Neuronal stem cell (in vitro differentiated cells): ENCODE results near the gene HDDC3.

ENCODE experiments used
- DNase-seq: peaks from one replicate; pipeline ENCODE4 v3.0.0-alpha.2; 2013; ENCODE audit warnings: low spot score
- H2AFZ ChIP-seq: one replicate; pipeline ENCODE4 v1.6.1; 2013; ENCODE audit warnings: mild to moderate bottlenecking, low read length, inconsistent platforms
- H2AK5ac ChIP-seq: 2 replicates; pipeline ENCODE4 v1.6.1; 2013; ENCODE audit warnings: low read depth, mild to moderate bottlenecking, inconsistent platforms, low read length, moderate library complexity, mixed read lengths
- H2BK120ac ChIP-seq: 2 replicates; pipeline ENCODE4 v1.6.1; 2013; ENCODE audit warnings: low read depth, mild to moderate bottlenecking, inconsistent platforms, low read length, moderate library complexity, mixed read lengths
- H2BK12ac ChIP-seq: one replicate; pipeline ENCODE4 v1.6.1; 2013; ENCODE audit warnings: low read length, inconsistent platforms
- H2BK15ac ChIP-seq: 2 replicates; pipeline ENCODE4 v1.6.1; 2013; ENCODE audit warnings: mild to moderate bottlenecking, low read length, inconsistent platforms, mixed read lengths
- H2BK5ac ChIP-seq: one replicate; pipeline ENCODE4 v1.6.1; 2013; ENCODE audit warnings: inconsistent platforms, mild to moderate bottlenecking, low read length, moderate library complexity
- H3K14ac ChIP-seq: one replicate; pipeline ENCODE4 v1.6.1; 2013; ENCODE audit warnings: low read length, inconsistent platforms
- H3K18ac ChIP-seq: 2 replicates; pipeline ENCODE4 v1.6.1; 2013; ENCODE audit warnings: low read length, inconsistent platforms
- H3K23ac ChIP-seq: 2 replicates; pipeline ENCODE4 v1.6.1; 2013; ENCODE audit warnings: low read depth, mild to moderate bottlenecking, mixed read lengths, low read length, inconsistent platforms; ENCODE audit not compliant: poor library complexity
- H3K27ac ChIP-seq: replicated peaks from 3 replicates; pipeline ENCODE4 v1.5.1; 2013; ENCODE audit warnings: low read length, inconsistent platforms
- H3K27me3 ChIP-seq, 3 experiments: 2 replicates each; pipeline ENCODE4 v1.6.1; 2013; ENCODE audit warnings: low read length in 3 of 3, mild to moderate bottlenecking in 2 of 3, inconsistent platforms in 1 of 3, low read depth in 1 of 3, mixed read lengths in 1 of 3, moderate library complexity in 1 of 3; ENCODE audit not compliant: control insufficient read depth in 3 of 3, insufficient read depth in 3 of 3
- H3K36me3 ChIP-seq, 2 donors: replicated peaks in 1 of 2; 2 replicates each; pipeline ENCODE4 v1.6.1; 2013; ENCODE audit warnings: low read length in 2 of 2; ENCODE audit not compliant: control insufficient read depth in 2 of 2, insufficient read depth in 2 of 2
- H3K4ac ChIP-seq: 2 replicates; pipeline ENCODE4 v1.6.1; 2013; ENCODE audit warnings: inconsistent platforms, mild to moderate bottlenecking, low read length, moderate library complexity
- H3K4me1 ChIP-seq, 2 donors: 1 replicate in 1 of 2; 2 replicates in 1 of 2; pipeline ENCODE4 v1.6.1; 2013; ENCODE audit warnings: low read length in 2 of 2, low read depth in 1 of 2; ENCODE audit not compliant: control insufficient read depth in 2 of 2, insufficient read depth in 1 of 2
- H3K4me2 ChIP-seq: one replicate; pipeline ENCODE4 v1.6.1; 2013; ENCODE audit warnings: mild to moderate bottlenecking, low read length, inconsistent platforms; ENCODE audit not compliant: insufficient read depth, poor library complexity, severe bottlenecking
- H3K4me3 ChIP-seq, 2 donors: 2 replicates each; pipeline ENCODE4 v1.5.1; 2013; ENCODE audit warnings: low read length in 2 of 2, mild to moderate bottlenecking in 2 of 2, inconsistent platforms in 1 of 2, moderate library complexity in 1 of 2
- H3K79me1 ChIP-seq: one replicate; pipeline ENCODE4 v1.6.1; 2013; ENCODE audit warnings: low read depth, mild to moderate bottlenecking, inconsistent platforms, low read length, moderate library complexity
- H3K9ac ChIP-seq: one replicate; pipeline ENCODE4 v1.6.1; 2013; ENCODE audit warnings: mild to moderate bottlenecking, low read depth, low read length, inconsistent platforms; ENCODE audit not compliant: poor library complexity
- H3K9me3 ChIP-seq, 2 donors: replicated peaks in 1 of 2; 2 replicates each; pipeline versions ENCODE3 to v1.6.1; 2013; ENCODE audit warnings: low read length in 2 of 2, mild to moderate bottlenecking in 2 of 2, inconsistent platforms in 1 of 2, low read depth in 1 of 2, mixed read lengths in 1 of 2, moderate library complexity in 1 of 2; ENCODE audit not compliant: control insufficient read depth in 2 of 2, insufficient read depth in 1 of 2
- H4K8ac ChIP-seq: one replicate; pipeline ENCODE4 v1.6.1; 2013; ENCODE audit warnings: low read depth, mild to moderate bottlenecking, inconsistent platforms, low read length, moderate library complexity
- H4K91ac ChIP-seq: one replicate; pipeline ENCODE4 v1.6.1; 2013; ENCODE audit warnings: low read length, low read depth, mild to moderate bottlenecking, inconsistent platforms; ENCODE audit not compliant: poor library complexity
- WGBS, 2 donors: extraction: QIAGEN DNeasy Blood & Tissue Kit; methylation state at CpG; one replicate each; pipeline ENCODE4 v1.1.7; 2013; ENCODE audit warnings: missing lambda C conversion rate in 2 of 2, mixed read lengths in 1 of 2; ENCODE audit not compliant: insufficient read length in 2 of 2, insufficient replicate concordance in 1 of 2; ENCODE audit errors: extremely low coverage in 2 of 2; 5-methylcytosine and 5-hydroxymethylcytosine counted together

Gene HDDC3

GRCh38 chr15:90889736-90890456, 42.5 kb downstream of the HDDC3 start:
- Histone ChIP-seq H3K79me1 (no peaks in the 10 kb centered on the region), H2BK12ac (no peak overlapping the region), H2AK5ac (peak overlapping the region; percentile 28), H3K4me1 (peaks cover under 1 to 1% of the 10 kb centered on the region in 2 donors), H3K36me3 (peaks cover 0 to 2% of the 10 kb centered on the region in 2 donors), H3K9ac (peak overlapping the region; percentile 21), H4K8ac (no peak overlapping the region), H3K4me3 (peak overlapping the region in 1 of 2 donors; percentile 27), H2BK120ac (no peak overlapping the region), H3K27me3 (no peaks in the 10 kb centered on the region), H2BK5ac (peak overlapping the region; percentile 82), H3K27ac (no peak overlapping the region), H3K4me2 (no peak overlapping the region), H4K91ac (no peak overlapping the region), H3K4ac (no peak overlapping the region), H3K14ac (peak overlapping the region; percentile 82), H3K18ac (peak overlapping the region; percentile 85), H3K23ac (peak overlapping the region; percentile 65), H2AFZ (no peak overlapping the region), H2BK15ac (no peak overlapping the region), H3K9me3 (no peaks in the 10 kb centered on the region)
- no peak for DNase-seq
- WGBS, 2 donors, result no CpG with 5 or more reads among the region's 31 CpGs

GRCh38 chr15:90889313-90889730, 43.0 kb downstream of the HDDC3 start:
- H3K4me2 ChIP-seq, result no peak overlapping the region
- no peak overlapping the region for H3K27ac ChIP-seq
- no peaks in the 10 kb centered on the region for H3K9me3 ChIP-seq
- no peak overlapping the region for H2AK5ac ChIP-seq
- H3K4me3 ChIP-seq, result peak overlapping the region in 1 of 2 donors; percentile 27
- H3K27me3 ChIP-seq, result no peaks in the 10 kb centered on the region
- DNase-seq, result no peak
- H3K18ac ChIP-seq, result peak overlapping the region; percentile 48
- H4K8ac ChIP-seq, result no peak overlapping the region
- H3K36me3 ChIP-seq, result peaks cover 0 to 2% of the 10 kb centered on the region in 2 donors
- peak overlapping the region; percentile 90 for H2BK12ac ChIP-seq
- peak overlapping the region; percentile 82 for H3K14ac ChIP-seq
- peaks cover 1 to 6% of the 10 kb centered on the region in 2 donors for H3K4me1 ChIP-seq
- no peak overlapping the region for H4K91ac ChIP-seq
- WGBS, 2 donors, result no CpG with 5 or more reads among the region's 18 CpGs
- no peak overlapping the region for H2BK15ac ChIP-seq
- H2BK5ac ChIP-seq, result peak overlapping the region; percentile 60
- H3K9ac ChIP-seq, result peak overlapping the region; percentile 32
- H3K23ac ChIP-seq, result peak overlapping the region; percentile 65
- no peak overlapping the region for H2BK120ac ChIP-seq
- no peak overlapping the region for H3K4ac ChIP-seq
- no peak overlapping the region for H2AFZ ChIP-seq
- H3K79me1 ChIP-seq, result peaks cover 2% of the 10 kb centered on the region

DNA sequence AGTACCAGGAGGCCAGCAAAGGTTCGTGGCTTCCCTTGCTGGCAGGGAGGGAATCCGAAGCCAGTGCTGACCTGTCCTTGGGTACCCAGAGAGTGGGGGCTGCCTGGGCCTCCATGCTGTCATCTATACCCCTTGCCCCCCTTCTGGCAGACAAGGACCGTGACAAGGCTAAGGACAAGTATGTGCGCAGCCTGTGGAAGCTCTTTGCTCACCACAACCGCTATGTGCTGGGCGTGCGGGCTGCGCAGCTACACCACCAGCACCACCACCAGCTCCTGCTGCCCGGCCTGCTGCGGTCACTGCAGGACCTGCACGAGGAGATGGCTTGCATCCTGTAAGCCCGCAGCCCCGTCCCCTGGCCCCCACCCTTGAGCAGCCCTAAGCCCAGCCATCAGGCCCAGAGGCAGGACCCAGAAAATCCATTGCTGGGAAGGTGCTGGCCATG, 45.3 kb downstream of the HDDC3 start:
- Histone ChIP-seq H3K18ac (peak overlapping the region; percentile 37), H2AFZ (peak overlapping the region; percentile 55), H2BK5ac (no peak overlapping the region), H3K14ac (no peak overlapping the region), H3K36me3 (peaks cover 0 to 2% of the 10 kb centered on the region in 2 donors), H3K27me3 (no peaks in the 10 kb centered on the region), H3K4me3 (no peak overlapping the region), H2BK12ac (no peak overlapping the region), H3K9me3 (no peaks in the 10 kb centered on the region), H3K4me2 (no peak overlapping the region), H4K8ac (no peak overlapping the region), H2BK120ac (no peak overlapping the region), H3K9ac (no peak overlapping the region), H3K27ac (no peak overlapping the region), H2BK15ac (no peak overlapping the region), H3K79me1 (peaks cover 2% of the 10 kb centered on the region), H3K4ac (no peak overlapping the region), H3K4me1 (peaks cover 7 to 13% of the 10 kb centered on the region in 2 donors), H2AK5ac (no peak overlapping the region), H4K91ac (peak overlapping the region; percentile 39), H3K23ac (no peak overlapping the region)
- DNase-seq, result no peak
- no CpG with 5 or more reads among the region's 13 CpGs for WGBS, 2 donors

GRCh38 chr15:90886291-90886614, 46.1 kb downstream of the HDDC3 start:
- Histone ChIP-seq H2BK5ac (no peak overlapping the region), H3K4me3 (no peak overlapping the region), H3K27me3 (no peaks in the 10 kb centered on the region), H3K27ac (no peak overlapping the region), H3K79me1 (peaks cover 2% of the 10 kb centered on the region), H3K9me3 (no peaks in the 10 kb centered on the region), H2BK120ac (no peak overlapping the region), H4K91ac (no peak overlapping the region), H2AK5ac (no peak overlapping the region), H3K18ac (no peak overlapping the region), H3K23ac (no peak overlapping the region), H3K9ac (no peak overlapping the region), H3K36me3 (peaks cover 0 to 3% of the 10 kb centered on the region in 2 donors), H4K8ac (no peak overlapping the region), H2AFZ (no peak overlapping the region), H3K4me1 (peaks cover 7 to 13% of the 10 kb centered on the region in 2 donors), H3K4me2 (no peak overlapping the region), H2BK12ac (no peak overlapping the region), H3K14ac (no peak overlapping the region), H3K4ac (no peak overlapping the region), H2BK15ac (no peak overlapping the region)
- no peak for DNase-seq
- WGBS, 2 donors, result no CpG with 5 or more reads among the region's 5 CpGs
